HepG2 (cell line): ENCODE results near the gene SNX9. TPM values are rescaled to one million over a fixed set of nuclear protein-coding genes. Genes with fewer than 3 reads are reported as not detected.

ENCODE experiments used
- ATAC-seq: fragments of 200-7000 bp; cut with Tn5 transposase; 3 replicates; pipeline ENCODE4 v1.9.1; 2020; ENCODE audit warnings: mild to moderate bottlenecking, moderate library complexity
- BruUV-seq: library from RNA; stranded (reverse); fragments of 400-500 nt; replicated peaks from 2 replicates; lab custom pipeline; 2021; lab: Mats Ljungman, UMichigan
- CTCF ChIA-PET: fragments of 300-600 bp; formaldehyde crosslinking; extraction: SDS; loops from one replicate; lab custom pipeline; 2021; ENCODE audit warnings: low total read pairs, inconsistent platforms, low intra/inter-chr PET ratio; lab: Yijun Ruan, JAX
- POLR2A ChIA-PET: fragments of 350-600 bp; sonication (Branson Sonifier 250); formaldehyde crosslinking; loops from one replicate; lab custom pipeline; 2020; ENCODE audit warnings: antibody characterized with exemption, inconsistent platforms; lab: Yijun Ruan, JAX
- DNase-seq: peaks from one replicate; pipeline ENCODE4 v3.0.0-alpha.2; 2015; ENCODE audit warnings: low spot score
- FAIRE-seq: peaks from 3 replicates; lab custom pipeline; 2011; peaks lifted over from hg19 to GRCh38; lab: Jason Lieb, UNC
- H2AFZ ChIP-seq: one replicate; pipeline ENCODE4 v1.6.1; 2011; ENCODE audit warnings: low read length, inconsistent platforms
- H3K27ac ChIP-seq: fragments of 300-600 bp; 3 replicates; pipeline ENCODE4 v1.8.0; 2011; ENCODE audit warnings: mixed run types, mild to moderate bottlenecking, mixed read lengths, low read length, inconsistent platforms; ENCODE audit not compliant: insufficient read depth; ENCODE audit errors: extremely low read length
- H3K27me3 ChIP-seq, 2 experiments: fragments of 200-600 bp in 1 of 2; 2 replicates in 1 of 2; 3 replicates in 1 of 2; pipeline versions ENCODE4 v1.6.0 to v1.8.0; 2011; ENCODE audit warnings: low read length in 2 of 2, mild to moderate bottlenecking in 2 of 2, moderate library complexity in 2 of 2, inconsistent platforms in 1 of 2; ENCODE audit not compliant: insufficient read depth in 2 of 2, control insufficient read depth in 1 of 2
- H3K36me3 ChIP-seq, 2 experiments: fragments of 200-600 bp in 1 of 2; replicated peaks in 1 of 2; 2 replicates in 1 of 2; 3 replicates in 1 of 2; pipeline versions ENCODE4 v1.5.1 to v1.8.0; 2011; ENCODE audit warnings: low read length in 2 of 2, inconsistent platforms in 1 of 2; ENCODE audit not compliant: insufficient read depth in 2 of 2, control insufficient read depth in 1 of 2
- H3K4me1 ChIP-seq: 2 replicates; pipeline ENCODE4 v1.5.1; 2012; ENCODE audit warnings: low read length, inconsistent platforms; ENCODE audit not compliant: insufficient read depth
- H3K4me2 ChIP-seq: 2 replicates; pipeline ENCODE4 v1.6.0; 2011; ENCODE audit warnings: low read depth, low read length, inconsistent platforms
- H3K4me3 ChIP-seq, 3 experiments: fragments of 200-600 bp in 1 of 3; sonication (generic), shearing (Covaris generic) in 1 of 3; replicated peaks in 1 of 3; 2 replicates each; pipeline ENCODE4 v1.5.1; 2011 to 2016; ENCODE audit warnings: low read length in 3 of 3, inconsistent platforms in 2 of 3, low read depth in 2 of 3, mild to moderate bottlenecking in 2 of 3, control low read depth in 1 of 3, mixed read lengths in 1 of 3; ENCODE audit not compliant: insufficient read depth in 1 of 3
- H3K79me2 ChIP-seq: one replicate; pipeline ENCODE4 v1.6.1; 2011; ENCODE audit warnings: low read length, inconsistent platforms; ENCODE audit not compliant: insufficient read depth
- H3K9ac ChIP-seq: 2 replicates; pipeline ENCODE4 v1.6.0; 2011; ENCODE audit warnings: mild to moderate bottlenecking, low read depth, low read length, inconsistent platforms; ENCODE audit not compliant: insufficient read depth
- H3K9me3 ChIP-seq: 2 replicates; pipeline ENCODE4 v1.5.1; 2012; ENCODE audit warnings: mild to moderate bottlenecking, low read length
- H4K20me1 ChIP-seq: 2 replicates; pipeline ENCODE4 v1.6.0; 2011; ENCODE audit warnings: inconsistent platforms, mild to moderate bottlenecking, low read length, moderate library complexity; ENCODE audit not compliant: insufficient read depth
- CEBPB ChIP-seq: IDR thresholded peaks from 2 replicates; pipeline ENCODE4 v1.6.1; 2011; ENCODE audit warnings: low read depth, low read length, improper control_type of control experiment, borderline replicate concordance
- CSRNP2 ChIP-seq: sonication (generic); formaldehyde crosslinking; conservative IDR thresholded peaks from 2 replicates; pipeline ENCODE4 v1.8.0; 2022; ENCODE audit warnings: low read depth, missing genetic modification reagents
- HIVEP1 ChIP-seq: sonication (generic); formaldehyde crosslinking; IDR thresholded peaks from 2 replicates; pipeline ENCODE4 v1.4.0; 2020; ENCODE audit warnings: mild to moderate bottlenecking, missing genetic modification reagents
- HNRNPLL ChIP-seq: fragments of 200-400 bp; formaldehyde crosslinking; IDR thresholded peaks from 2 replicates; pipeline ENCODE4 v1.6.1; 2017; ENCODE audit warnings: mild to moderate bottlenecking, low read depth, low read length; ENCODE audit not compliant: poor library complexity, severe bottlenecking
- KDM1A ChIP-seq: IDR thresholded peaks from 2 replicates; pipeline ENCODE4 v1.6.1; 2016; ENCODE audit warnings: missing compliant biosample characterization
- MTERF4 ChIP-seq: sonication (generic); formaldehyde crosslinking; IDR thresholded peaks from 2 replicates; pipeline ENCODE4 v1.8.0; 2023; ENCODE audit warnings: mild to moderate bottlenecking, missing genetic modification reagents
- NCOR1 ChIP-seq: fragments of 200-600 bp; sonication (generic); IDR thresholded peaks from 2 replicates; pipeline ENCODE4 v1.7.0; 2017; ENCODE audit warnings: antibody characterized with exemption, low read length, borderline replicate concordance
- SALL2 ChIP-seq: sonication (generic); formaldehyde crosslinking; IDR thresholded peaks from 2 replicates; pipeline ENCODE4 v1.8.1; 2023; ENCODE audit warnings: mild to moderate bottlenecking, missing genetic modification reagents, inconsistent platforms
- SMC3 ChIP-seq: IDR thresholded peaks from 2 replicates; pipeline ENCODE4 v1.6.1; 2011; ENCODE audit warnings: low read length, improper control_type of control experiment
- ZEB1 ChIP-seq: IDR thresholded peaks from 2 replicates; pipeline ENCODE4 v1.6.1; 2012; ENCODE audit warnings: mild to moderate bottlenecking, low read depth, inconsistent platforms; ENCODE audit not compliant: insufficient replicate concordance
- ZFP62 ChIP-seq: sonication (generic); formaldehyde crosslinking; IDR thresholded peaks from 2 replicates; pipeline ENCODE4 v1.4.0; 2020; ENCODE audit warnings: missing genetic modification reagents
- ZNF256 ChIP-seq: sonication (generic); formaldehyde crosslinking; conservative IDR thresholded peaks from 2 replicates; pipeline ENCODE4 v1.4.0; 2020; ENCODE audit warnings: missing genetic modification reagents
- WGBS: methylation state at CpG from one replicate; pipeline ENCODE4 v1.1.6; 2017; ENCODE audit warnings: low lambda C conversion rate; 5-methylcytosine and 5-hydroxymethylcytosine counted together
- in situ Hi-C: cut with HindIII; loops from 2 replicates; pipeline ENCODE4 v1.10.0; 2017; ENCODE audit warnings: low pct_unique_long_range_greater_than_20kb; ENCODE audit not compliant: extremely low pct_ligation_motif_present
- intact Hi-C: fragments of 100-400 bp; cut with micrococcal nuclease; formaldehyde crosslinking; loops from one replicate; pipeline ENCODE4 v1.10.0; 2022; ENCODE audit not compliant: unreplicated experiment
- polyA plus RNA-seq, 8 experiments: library from polyadenylated mRNA; depleted of rRNA in 3 of 8; stranded (reverse) in 7 of 8; unstranded in 1 of 8; fragments of >200 nt; fragmentation: Illumina TruSeq in 4 of 8; extraction: Trizol in 4 of 8; gene quantifications; 2 replicates each; pipeline versions ENCODE4 v1.2.1 to v1.2.3, GENCODE V29; 2011 to 2016; ENCODE audit warnings: low read depth in 4 of 8, missing spikeins in 1 of 8, mixed read lengths in 1 of 8; ENCODE audit not compliant: insufficient read depth in 1 of 8
- total RNA-seq, 5 experiments: library from RNA; depleted of rRNA; stranded (reverse); fragments of >200 nt; fragmentation: Illumina TruSeq; extraction: Trizol; gene quantifications; 2 replicates each; pipeline ENCODE4 v1.2.3, GENCODE V29; 2016; ENCODE audit warnings: low read depth in 1 of 5

SNX9 gene
- total and polyA plus RNA-seq, 2 of the 13 experiments (the other 11 are each of a cell fraction or from before 2014, with no cell fraction given), result 21.9 to 36.0 TPM

GRCh38 chr6:157881342-157881741 is 58.3 kb downstream of the SNX9 start:
- H3K4me1 ChIP-seq, result peaks cover 13% of the 10 kb centered on the region
- WGBS, result 96% methylated on average over 3 of the region's 3 CpGs
- no peak overlapping the region for H3K27ac ChIP-seq
- ChIA-PET CTCF (no interaction called here), POLR2A (no interaction called here)
- H3K9me3 ChIP-seq, result no peaks in the 10 kb centered on the region
- no peak overlapping the region for H2AFZ ChIP-seq
- TF ChIP-seq ZFP62 (CRISPR knock-in tag), result no peak
- TF ChIP-seq HIVEP1 (CRISPR knock-in tag), result no peak
- no peak for TF ChIP-seq SALL2 (CRISPR knock-in tag)
- no peak for TF ChIP-seq ZEB1
- no peak for TF ChIP-seq KDM1A (CRISPR knock-in tag)
- no peak for TF ChIP-seq HNRNPLL
- no peak for TF ChIP-seq CEBPB
- no peak for TF ChIP-seq ZNF256
- no peak for TF ChIP-seq MTERF4 (CRISPR knock-in tag)
- TF ChIP-seq NCOR1, result no peak
- TF ChIP-seq CSRNP2 (CRISPR knock-in tag), result no peak
- no peak for TF ChIP-seq SMC3
- H3K36me3 ChIP-seq, result peaks cover 16 to 61% of the 10 kb centered on the region in 2 experiments
- H3K9ac ChIP-seq, result no peak overlapping the region
- intact Hi-C loops, result no loop called here
- no peaks in the 10 kb centered on the region for H3K79me2 ChIP-seq
- no peak for DNase-seq
- no peak for ATAC-seq
- in situ Hi-C loops, result no loop called here
- no peak overlapping the region for H3K4me2 ChIP-seq
- BruUV-seq, result no TSS peak
- no peak for FAIRE-seq
- H3K27me3 ChIP-seq, result no peaks in the 10 kb centered on the region
- H3K4me3 ChIP-seq, result no peak overlapping the region
- no peaks in the 10 kb centered on the region; the same call in 1 of the 2 replicates for H4K20me1 ChIP-seq
